Endodermal cell (in vitro differentiated cells): Measurements from ENCODE around the gene SH3BP4. TPM values are rescaled to one million over a fixed set of nuclear protein-coding genes. Genes with fewer than 3 reads are reported as not detected.

Experiments used
- DNase-seq: peaks from one replicate; pipeline ENCODE4 v3.0.0-alpha.2; 2017
- H3K27ac ChIP-seq: 2 replicates; pipeline ENCODE4 v1.5.1; 2013; ENCODE audit warnings: mild to moderate bottlenecking, low read depth, low read length, moderate library complexity
- H3K27me3 ChIP-seq: 2 replicates; pipeline ENCODE4 v1.6.1; 2013; ENCODE audit warnings: mild to moderate bottlenecking, low read length, moderate library complexity; ENCODE audit not compliant: insufficient read depth, control insufficient read depth, poor library complexity, severe bottlenecking
- H3K36me3 ChIP-seq: 2 replicates; pipeline ENCODE4 v1.7.0; 2013; ENCODE audit warnings: mild to moderate bottlenecking, low read length, moderate library complexity; ENCODE audit not compliant: control insufficient read depth, insufficient read depth
- H3K4me1 ChIP-seq: one replicate; pipeline ENCODE4 v1.7.0; 2013; ENCODE audit warnings: low read length; ENCODE audit not compliant: control insufficient read depth, insufficient read depth
- H3K4me3 ChIP-seq: 2 replicates; pipeline ENCODE4 v1.5.1; 2013; ENCODE audit warnings: mild to moderate bottlenecking, low read length, moderate library complexity
- H3K9ac ChIP-seq: 2 replicates; pipeline ENCODE4 v1.6.1; 2013; ENCODE audit warnings: mild to moderate bottlenecking, low read length, moderate library complexity; ENCODE audit not compliant: poor library complexity, severe bottlenecking; ENCODE audit errors: extremely low read depth
- H3K9me3 ChIP-seq: 2 replicates; pipeline ENCODE4 v1.6.1; 2013; ENCODE audit warnings: mild to moderate bottlenecking, low read length, moderate library complexity; ENCODE audit not compliant: control insufficient read depth
- H3K27ac Mint-ChIP-seq: 2 replicates; pipeline ENCODE4 v1.8.0; 2020; ENCODE audit warnings: mixed read lengths
- H3K27me3 Mint-ChIP-seq: 2 replicates; pipeline ENCODE4 v1.8.0; 2021; ENCODE audit warnings: mild to moderate bottlenecking, mixed read lengths; ENCODE audit not compliant: insufficient read depth
- H3K36me3 Mint-ChIP-seq: 2 replicates; pipeline ENCODE4 v1.8.0; 2020; ENCODE audit warnings: low read depth, mixed read lengths
- H3K4me1 Mint-ChIP-seq: 2 replicates; pipeline ENCODE4 v1.8.0; 2020; ENCODE audit warnings: mixed read lengths
- H3K4me3 Mint-ChIP-seq: 2 replicates; pipeline ENCODE4 v1.8.0; 2020; ENCODE audit warnings: mild to moderate bottlenecking, moderate library complexity, mixed read lengths
- H3K9me3 Mint-ChIP-seq: 2 replicates; pipeline ENCODE4 v1.8.0; 2020; ENCODE audit warnings: mild to moderate bottlenecking, mixed read lengths
- WGBS, 2 experiments: methylation state at CpG; one replicate each; pipeline versions ENCODE4 v1.1.5 to v1.1.7; 2013; ENCODE audit warnings: missing lambda C conversion rate in 2 of 2, mixed read lengths in 1 of 2; ENCODE audit not compliant: insufficient coverage in 1 of 2, insufficient read length in 1 of 2; 5-methylcytosine and 5-hydroxymethylcytosine counted together
- total RNA-seq, 2 donors: library from RNA; stranded (reverse); fragmentation: NEBNext Ultra II Directional in 1 of 2; extraction: Animal tissue kit (Norgen Biotek cat#: 25700) in 1 of 2; gene quantifications; 2 replicates in 1 of 2; 3 replicates in 1 of 2; pipeline ENCODE4 v1.2.1, GENCODE V29; 2021
- TF ChIP-seq, protein P1 (sequence below): fragments of 200-600 bp; sonication (generic); conservative IDR thresholded peaks from 2 replicates; pipeline ENCODE4 v1.5.0; 2021; ENCODE audit warnings: antibody characterized with exemption, mild to moderate bottlenecking

The SH3BP4 gene
- total RNA-seq, 2 donors from 2014 or later, result 49.1 to 53.4 TPM

DNA sequence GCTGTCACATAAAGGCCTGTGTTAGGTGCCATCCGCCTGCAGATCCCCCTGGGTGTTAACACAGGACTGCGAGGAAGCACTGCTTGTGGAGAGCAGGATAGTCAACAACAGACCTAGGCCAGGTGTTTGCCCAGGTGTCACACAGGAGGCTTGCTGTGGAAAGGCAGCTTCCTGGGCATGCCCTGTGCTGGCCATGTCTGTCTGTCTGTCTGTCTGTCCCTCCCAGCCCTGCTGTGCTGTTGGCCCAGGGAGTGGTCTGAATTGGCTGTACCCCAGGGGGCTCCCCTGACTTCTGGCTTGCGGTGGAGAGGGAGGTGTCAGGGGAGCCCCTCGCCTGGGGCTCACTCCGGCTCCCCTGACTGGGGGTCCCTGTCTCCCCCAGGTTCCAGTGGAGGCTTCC lies 53.2 kb downstream of the SH3BP4 start:
- peaks cover 33% of the 10 kb centered on the region for H3K36me3 Mint-ChIP-seq
- H3K9ac ChIP-seq, result peak overlapping the region; percentile 18
- peak overlapping the region; percentile 77 for H3K27ac Mint-ChIP-seq
- H3K36me3 ChIP-seq, result peaks cover 48% of the 10 kb centered on the region
- H3K4me3 Mint-ChIP-seq, result peak overlapping the region; percentile 2
- H3K27me3 Mint-ChIP-seq, result no peaks in the 10 kb centered on the region
- peaks cover 76% of the 10 kb centered on the region for H3K4me1 Mint-ChIP-seq
- no peaks in the 10 kb centered on the region for H3K9me3 Mint-ChIP-seq
- TF ChIP-seq, protein P1, sequence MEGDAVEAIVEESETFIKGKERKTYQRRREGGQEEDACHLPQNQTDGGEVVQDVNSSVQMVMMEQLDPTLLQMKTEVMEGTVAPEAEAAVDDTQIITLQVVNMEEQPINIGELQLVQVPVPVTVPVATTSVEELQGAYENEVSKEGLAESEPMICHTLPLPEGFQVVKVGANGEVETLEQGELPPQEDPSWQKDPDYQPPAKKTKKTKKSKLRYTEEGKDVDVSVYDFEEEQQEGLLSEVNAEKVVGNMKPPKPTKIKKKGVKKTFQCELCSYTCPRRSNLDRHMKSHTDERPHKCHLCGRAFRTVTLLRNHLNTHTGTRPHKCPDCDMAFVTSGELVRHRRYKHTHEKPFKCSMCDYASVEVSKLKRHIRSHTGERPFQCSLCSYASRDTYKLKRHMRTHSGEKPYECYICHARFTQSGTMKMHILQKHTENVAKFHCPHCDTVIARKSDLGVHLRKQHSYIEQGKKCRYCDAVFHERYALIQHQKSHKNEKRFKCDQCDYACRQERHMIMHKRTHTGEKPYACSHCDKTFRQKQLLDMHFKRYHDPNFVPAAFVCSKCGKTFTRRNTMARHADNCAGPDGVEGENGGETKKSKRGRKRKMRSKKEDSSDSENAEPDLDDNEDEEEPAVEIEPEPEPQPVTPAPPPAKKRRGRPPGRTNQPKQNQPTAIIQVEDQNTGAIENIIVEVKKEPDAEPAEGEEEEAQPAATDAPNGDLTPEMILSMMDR, result no peak
- no peak for DNase-seq
- 86 to 94% methylated on average over 3 to 5 of the region's 5 CpGs for WGBS, 2 experiments
- peaks cover 33% of the 10 kb centered on the region for H3K4me1 ChIP-seq
- H3K4me3 ChIP-seq, result no peak overlapping the region
- no peaks in the 10 kb centered on the region for H3K27me3 ChIP-seq
- peak overlapping the region; percentile 90 for H3K27ac ChIP-seq
- H3K9me3 ChIP-seq, result no peaks in the 10 kb centered on the region

DNA sequence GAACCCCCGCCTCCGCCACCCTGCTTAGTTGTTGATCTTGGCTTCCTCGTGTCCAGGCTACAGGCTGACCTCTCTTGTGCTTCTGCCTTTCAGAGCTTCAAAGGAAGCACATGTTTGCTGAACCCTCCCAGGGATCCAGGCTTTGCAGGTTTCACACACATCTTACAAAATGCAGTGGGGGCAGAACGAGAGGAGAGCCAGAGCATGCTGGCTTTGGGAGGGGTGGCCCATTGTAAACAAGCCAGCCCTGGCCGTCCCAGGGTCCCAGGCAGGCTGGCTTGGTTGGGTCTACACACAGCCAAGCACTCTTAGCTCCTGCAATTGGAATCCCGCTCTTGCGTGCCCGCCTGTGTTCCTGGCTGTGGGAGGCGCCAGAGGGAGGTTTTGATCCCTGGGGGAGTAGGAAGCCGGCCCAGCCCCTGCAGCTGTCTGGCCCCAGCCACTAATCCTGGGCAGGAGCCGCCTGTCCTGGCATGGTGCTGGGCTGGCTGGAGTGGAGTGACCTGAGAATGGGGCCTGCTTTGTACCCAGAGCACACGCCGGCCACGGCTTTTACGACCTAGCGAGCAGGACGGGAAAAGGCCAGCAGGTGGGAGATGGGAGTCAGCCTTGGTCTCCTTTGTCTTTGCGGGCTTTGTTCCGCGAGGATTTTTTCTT lies 53.9 kb downstream of the SH3BP4 start:
- peak overlapping the region; percentile 86 for H3K27ac Mint-ChIP-seq
- peaks cover 70% of the 10 kb centered on the region for H3K4me1 Mint-ChIP-seq
- H3K4me3 Mint-ChIP-seq, result peak overlapping the region; percentile 2
- TF ChIP-seq, protein P1, result peak; percentile 71
- Histone ChIP-seq H3K27me3 (no peaks in the 10 kb centered on the region), H3K4me1 (peaks cover 29% of the 10 kb centered on the region), H3K36me3 (peaks cover 48% of the 10 kb centered on the region), H3K9me3 (no peaks in the 10 kb centered on the region), H3K4me3 (no peak overlapping the region), H3K27ac (peak overlapping the region; percentile 90), H3K9ac (peak overlapping the region; percentile 18)
- no peaks in the 10 kb centered on the region for H3K27me3 Mint-ChIP-seq
- WGBS, 2 experiments, result 34 to 52% methylated on average over 7 to 20 of the region's 20 CpGs
- peak; percentile 94 for DNase-seq
- H3K36me3 Mint-ChIP-seq, result peaks cover 36% of the 10 kb centered on the region
- H3K9me3 Mint-ChIP-seq, result no peaks in the 10 kb centered on the region

DNA sequence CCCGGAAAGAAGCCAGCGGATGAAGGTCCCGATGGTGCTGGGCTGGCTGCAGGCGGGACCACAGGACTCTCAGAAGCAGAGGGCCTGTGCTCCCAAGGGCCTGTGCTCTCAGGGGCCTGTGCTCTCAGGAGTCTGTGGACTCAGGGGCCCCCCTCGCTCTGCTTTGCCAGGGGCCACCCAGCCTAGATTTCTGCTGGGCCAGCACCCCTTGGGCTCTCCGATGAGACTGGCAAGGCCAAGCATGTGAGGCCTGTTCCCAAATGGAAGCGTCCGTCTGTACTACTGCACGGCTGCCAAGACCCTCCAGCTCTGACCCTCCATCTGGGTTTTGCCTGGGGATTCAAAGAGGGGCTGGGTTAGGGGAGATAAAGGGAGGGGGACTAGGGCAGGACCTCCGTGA lies 54.6 kb downstream of the SH3BP4 start:
- H3K9ac ChIP-seq, result peak overlapping the region; percentile 4
- DNase-seq, result no peak
- H3K27me3 Mint-ChIP-seq, result no peaks in the 10 kb centered on the region
- peaks cover 48% of the 10 kb centered on the region for H3K36me3 ChIP-seq
- H3K4me1 Mint-ChIP-seq, result peaks cover 68% of the 10 kb centered on the region
- H3K27me3 ChIP-seq, result no peaks in the 10 kb centered on the region
- no peaks in the 10 kb centered on the region for H3K9me3 ChIP-seq
- peak overlapping the region; percentile 90 for H3K27ac ChIP-seq
- TF ChIP-seq, protein P1, result no peak
- no peak overlapping the region for H3K4me3 ChIP-seq
- H3K9me3 Mint-ChIP-seq, result no peaks in the 10 kb centered on the region
- H3K36me3 Mint-ChIP-seq, result peaks cover 36% of the 10 kb centered on the region
- peaks cover 29% of the 10 kb centered on the region for H3K4me1 ChIP-seq
- peak overlapping the region; percentile 2 for H3K4me3 Mint-ChIP-seq
- peak overlapping the region; percentile 86 for H3K27ac Mint-ChIP-seq
- 94 to 97% methylated on average over 7 to 10 of the region's 10 CpGs for WGBS, 2 experiments
